Measurements from ENCODE around the gene FXYD2. TPM values are rescaled to one million over a fixed set of nuclear protein-coding genes. Genes with fewer than 3 reads are reported as not detected.

FXYD2 gene
- total RNA-seq, 4 donors from 2014 or later = 0.67 to 1.7 TPM; not detected in 2

DNA sequence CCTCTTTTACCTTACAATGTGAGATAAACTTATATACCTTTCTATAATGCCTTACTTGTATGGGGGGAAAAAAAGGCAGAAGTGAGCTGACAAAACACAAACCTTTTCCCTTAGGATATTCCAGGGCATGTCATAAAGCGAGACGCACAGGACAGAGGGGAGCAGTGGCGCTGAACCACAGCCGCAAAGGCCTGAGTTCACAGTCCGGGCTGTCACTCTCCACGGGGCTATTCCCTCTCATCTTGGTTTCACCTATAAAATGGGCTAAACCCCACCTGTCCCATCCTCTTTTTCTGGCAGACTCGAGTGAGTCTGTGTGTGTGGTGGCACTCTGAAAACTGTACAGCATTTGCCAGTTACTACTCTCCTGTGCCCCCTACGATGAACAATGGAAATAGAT is 14.4 kb upstream of the FXYD2 start:
- H3K4me3 ChIP-seq = no peak overlapping the region
- peaks cover 0 to 3% (median 0%) of the 10 kb centered on the region in 3 donors for H3K36me3 ChIP-seq
- no peaks in the 10 kb centered on the region for H3K9me3 ChIP-seq
- H3K27ac ChIP-seq = no peak overlapping the region
- TF ChIP-seq, protein P1, sequence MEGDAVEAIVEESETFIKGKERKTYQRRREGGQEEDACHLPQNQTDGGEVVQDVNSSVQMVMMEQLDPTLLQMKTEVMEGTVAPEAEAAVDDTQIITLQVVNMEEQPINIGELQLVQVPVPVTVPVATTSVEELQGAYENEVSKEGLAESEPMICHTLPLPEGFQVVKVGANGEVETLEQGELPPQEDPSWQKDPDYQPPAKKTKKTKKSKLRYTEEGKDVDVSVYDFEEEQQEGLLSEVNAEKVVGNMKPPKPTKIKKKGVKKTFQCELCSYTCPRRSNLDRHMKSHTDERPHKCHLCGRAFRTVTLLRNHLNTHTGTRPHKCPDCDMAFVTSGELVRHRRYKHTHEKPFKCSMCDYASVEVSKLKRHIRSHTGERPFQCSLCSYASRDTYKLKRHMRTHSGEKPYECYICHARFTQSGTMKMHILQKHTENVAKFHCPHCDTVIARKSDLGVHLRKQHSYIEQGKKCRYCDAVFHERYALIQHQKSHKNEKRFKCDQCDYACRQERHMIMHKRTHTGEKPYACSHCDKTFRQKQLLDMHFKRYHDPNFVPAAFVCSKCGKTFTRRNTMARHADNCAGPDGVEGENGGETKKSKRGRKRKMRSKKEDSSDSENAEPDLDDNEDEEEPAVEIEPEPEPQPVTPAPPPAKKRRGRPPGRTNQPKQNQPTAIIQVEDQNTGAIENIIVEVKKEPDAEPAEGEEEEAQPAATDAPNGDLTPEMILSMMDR (IDR thresholded peaks at IDR 0.05) = no peak
- TF ChIP-seq POLR2A (IDR thresholded peaks at IDR 0.05) = no peak
- no peaks in the 10 kb centered on the region for H3K27me3 ChIP-seq
- peaks cover 0 to under 1% (median 0%) of the 10 kb centered on the region in 4 donors for H3K4me1 ChIP-seq
- DNase-seq = peak in 1 of 3 donors; percentile 27

- H3K4me1 ChIP-seq = peaks cover 0 to 11% (median 0%) of the 10 kb centered on the region in 4 donors
- TF ChIP-seq, protein P1 (IDR thresholded peaks at IDR 0.05) = no peak
- TF ChIP-seq POLR2A (IDR thresholded peaks at IDR 0.05) = no peak
- H3K4me3 ChIP-seq = no peak overlapping the region
- H3K9me3 ChIP-seq = no peaks in the 10 kb centered on the region
- no peaks in the 10 kb centered on the region for H3K27me3 ChIP-seq
- H3K27ac ChIP-seq = no peak overlapping the region
- DNase-seq = peak in 1 of 3 donors; percentile 44
- H3K36me3 ChIP-seq = peaks cover 0 to 3% (median 0%) of the 10 kb centered on the region in 3 donors
These were observed 13.2 kb upstream of the FXYD2 start for GRCh38 chr11:117837791-117838190.

DNA sequence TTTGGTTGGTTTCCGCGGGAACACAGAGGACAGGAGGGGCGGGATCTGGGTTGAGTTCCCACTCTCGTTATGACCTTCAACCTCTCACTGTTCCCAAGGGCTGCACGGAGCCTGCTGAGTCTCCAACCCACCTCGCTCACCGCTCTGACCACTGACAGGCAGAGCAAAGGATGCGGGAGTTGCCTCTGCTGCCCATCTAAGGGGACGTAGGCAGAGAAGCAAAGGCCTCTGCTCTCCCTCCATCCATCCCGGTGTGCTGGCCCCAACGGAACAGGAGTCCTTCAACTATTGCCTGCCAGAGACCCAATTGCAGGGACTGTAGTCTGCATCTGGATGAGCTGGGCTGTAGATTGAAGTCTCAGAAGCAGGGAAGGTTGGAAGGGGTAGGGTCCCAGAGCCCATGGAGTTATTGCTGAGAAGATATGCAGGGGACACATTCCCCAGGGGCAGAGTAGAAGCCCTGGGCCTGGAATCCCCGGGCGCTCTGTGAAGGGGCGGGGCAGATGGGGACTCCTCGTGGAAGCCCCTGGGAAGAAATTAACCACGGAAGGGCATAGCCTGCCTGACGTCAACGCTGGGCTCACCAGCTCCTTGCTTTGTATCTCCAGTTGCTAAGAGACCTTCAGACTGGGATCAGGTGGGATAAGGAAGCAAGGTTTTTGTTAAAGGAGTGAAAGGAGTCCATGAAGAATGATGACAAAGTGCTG is 12.7 kb upstream of the FXYD2 start:
- H3K4me1 ChIP-seq = peaks cover 0 to 11% (median 0%) of the 10 kb centered on the region in 4 donors
- H3K27ac ChIP-seq = no peak overlapping the region
- peak in 1 of 3 donors; percentile 38 for DNase-seq
- no peak for TF ChIP-seq POLR2A (IDR thresholded peaks at IDR 0.05)
- TF ChIP-seq, protein P1 (IDR thresholded peaks at IDR 0.05) = no peak
- peaks cover 0 to 3% (median 0%) of the 10 kb centered on the region in 3 donors for H3K36me3 ChIP-seq
- no peaks in the 10 kb centered on the region for H3K27me3 ChIP-seq
- H3K9me3 ChIP-seq = no peaks in the 10 kb centered on the region
- no peak overlapping the region for H3K4me3 ChIP-seq

GRCh38 chr11:117836077-117836960 is 11.8 kb upstream of the FXYD2 start:
- no peak for TF ChIP-seq POLR2A (IDR thresholded peaks at IDR 0.05)
- TF ChIP-seq, protein P1 (IDR thresholded peaks at IDR 0.05) = no peak
- Histone ChIP-seq H3K27ac (no peak overlapping the region), H3K4me1 (peaks cover 0 to 11% (median 0%) of the 10 kb centered on the region in 4 donors), H3K9me3 (no peaks in the 10 kb centered on the region), H3K4me3 (no peak overlapping the region), H3K27me3 (no peaks in the 10 kb centered on the region), H3K36me3 (peaks cover 0 to 3% (median 0%) of the 10 kb centered on the region in 3 donors)
- DNase-seq = peak in 2 of 3 donors; percentile 11 to 34

DNA sequence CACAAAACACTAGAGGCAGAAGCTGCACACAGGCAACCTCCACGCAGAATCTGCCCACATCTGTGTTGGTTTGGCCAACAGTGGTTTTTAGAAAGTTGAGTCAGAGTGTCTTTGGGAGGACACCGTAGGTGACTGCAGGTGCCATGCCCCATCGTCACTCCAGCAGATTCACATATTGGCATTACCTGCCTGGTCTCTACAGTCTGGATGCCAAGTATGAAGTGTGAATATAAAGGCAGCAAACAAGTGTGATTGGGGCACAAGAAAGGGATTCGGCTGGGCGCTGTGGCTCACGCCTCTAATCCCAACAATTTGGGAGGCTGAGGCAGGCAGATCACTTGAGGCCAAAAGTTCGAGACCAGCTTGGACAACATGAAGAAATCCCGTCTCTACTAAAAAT is 11.0 kb upstream of the FXYD2 start:
- no peak overlapping the region for H3K27ac ChIP-seq
- peak in 1 of 3 donors; percentile 32 for DNase-seq
- H3K9me3 ChIP-seq = no peaks in the 10 kb centered on the region
- H3K27me3 ChIP-seq = no peaks in the 10 kb centered on the region
- H3K4me1 ChIP-seq = peaks cover 0 to 14% (median 0%) of the 10 kb centered on the region in 4 donors
- H3K36me3 ChIP-seq = peaks cover 0 to 3% (median 0%) of the 10 kb centered on the region in 3 donors
- TF ChIP-seq, protein P1 (IDR thresholded peaks at IDR 0.05) = no peak
- no peak for TF ChIP-seq POLR2A (IDR thresholded peaks at IDR 0.05)
- H3K4me3 ChIP-seq = no peak overlapping the region

Measured in Peyer's patch (tissue), 4 donors.